SIG-M5 (cell line): ENCODE data around the gene GRM1.
"Not testable (repeated sequence)": the region's sequence is repeated elsewhere in the genome, so short reads cannot be mapped to it uniquely, and the experiment has no call there.

Experiments used
- DNase-seq: peaks from one replicate; lab custom pipeline; 2025; lab: John Stamatoyannopoulos, UW

GRM1 gene

GRCh38 chr6:146191612-146192011, 162.8 kb downstream of the GRM1 start:
- DNase-seq = no peak

- no peak for DNase-seq
Observed at GRCh38 chr6:146194434-146194833, 165.6 kb downstream of the GRM1 start.

GRCh38 chr6:146200176-146200575, 171.3 kb downstream of the GRM1 start:
- DNase-seq = no peak

GRCh38 chr6:146202570-146202969, 173.7 kb downstream of the GRM1 start:
- no peak for DNase-seq

- no peak for DNase-seq
Observed at GRCh38 chr6:146209942-146210341, 181.1 kb downstream of the GRM1 start.

- no peak for DNase-seq
Observed at GRCh38 chr6:146210406-146211083, 181.7 kb downstream of the GRM1 start.

- no peak for DNase-seq
Observed at GRCh38 chr6:146211646-146212045, 182.8 kb downstream of the GRM1 start.

GRCh38 chr6:146212781-146213180, 183.9 kb downstream of the GRM1 start:
- no peak for DNase-seq

GRCh38 chr6:146219101-146219500, 190.2 kb downstream of the GRM1 start:
- no peak for DNase-seq

- no peak for DNase-seq
Observed at GRCh38 chr6:146224449-146224848, 195.6 kb downstream of the GRM1 start.

GRCh38 chr6:146224988-146225387, 196.1 kb downstream of the GRM1 start:
- no peak for DNase-seq

- DNase-seq = no peak
Observed at GRCh38 chr6:146240322-146240721, 211.5 kb downstream of the GRM1 start.

GRCh38 chr6:146240807-146241206, 211.9 kb downstream of the GRM1 start:
- no peak for DNase-seq

- not testable (repeated sequence) for DNase-seq
Observed at GRCh38 chr6:146243646-146244045, 214.8 kb downstream of the GRM1 start.

- DNase-seq = no peak
Observed at GRCh38 chr6:146244630-146245143, 215.8 kb downstream of the GRM1 start.

- no peak for DNase-seq
Observed at GRCh38 chr6:146246028-146246427, 217.2 kb downstream of the GRM1 start.

- no peak for DNase-seq
Observed at GRCh38 chr6:146253691-146254090, 224.8 kb downstream of the GRM1 start.

GRCh38 chr6:146258206-146258605, 229.3 kb downstream of the GRM1 start:
- no peak for DNase-seq

GRCh38 chr6:146260886-146261285, 232.0 kb downstream of the GRM1 start:
- no peak for DNase-seq

- no peak for DNase-seq
Observed at GRCh38 chr6:146265056-146265455, 236.2 kb downstream of the GRM1 start.

- no peak for DNase-seq
Observed at GRCh38 chr6:146267447-146267846, 238.6 kb downstream of the GRM1 start.

- no peak for DNase-seq
Observed at GRCh38 chr6:146267946-146268345, 239.1 kb downstream of the GRM1 start.

- no peak for DNase-seq
Observed at GRCh38 chr6:146269482-146269881, 240.6 kb downstream of the GRM1 start.

GRCh38 chr6:146271163-146271562, 242.3 kb downstream of the GRM1 start:
- DNase-seq = not testable (repeated sequence)
